GM19397 (cell line): ENCODE results near the gene RNF38.
A peak's percentile ranks its signal among the peaks of the same experiment; 100 is the strongest.
"Not testable (repeated sequence)": the region's sequence is repeated elsewhere in the genome, so short reads cannot be mapped to it uniquely, and the experiment has no call there.

Source experiments
- ATAC-seq: cut with Tn5 transposase; IDR thresholded peaks from one replicate; pipeline ENCODE4 v1.9.1; 2021; ENCODE audit warnings: mild to moderate bottlenecking, moderate library complexity; ENCODE audit not compliant: unreplicated experiment

RNF38 gene

GRCh38 chr9:36407122-36407723, 7.2 kb upstream of the RNF38 start:
- ATAC-seq: no peak

DNA sequence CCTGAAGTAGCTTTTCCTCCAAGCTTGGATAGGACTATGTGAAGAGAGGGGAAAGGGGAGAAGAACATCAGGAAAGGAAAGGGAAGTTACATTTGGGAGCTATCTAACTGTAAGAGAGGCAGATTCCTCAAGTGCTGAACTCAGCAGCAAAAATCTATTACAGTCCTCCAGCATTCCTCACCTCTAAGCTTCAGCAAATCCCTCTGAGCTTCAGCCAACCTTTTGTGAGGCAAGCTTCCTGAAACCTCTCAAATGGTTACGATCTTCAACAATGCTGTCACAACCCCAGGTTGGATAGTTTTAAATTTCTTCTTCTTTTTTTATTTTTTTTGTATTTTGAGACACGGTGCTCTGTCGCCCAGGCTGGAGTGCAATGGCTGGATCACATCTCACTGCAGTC, 2.5 kb upstream of the RNF38 start:
- no peak for ATAC-seq

DNA sequence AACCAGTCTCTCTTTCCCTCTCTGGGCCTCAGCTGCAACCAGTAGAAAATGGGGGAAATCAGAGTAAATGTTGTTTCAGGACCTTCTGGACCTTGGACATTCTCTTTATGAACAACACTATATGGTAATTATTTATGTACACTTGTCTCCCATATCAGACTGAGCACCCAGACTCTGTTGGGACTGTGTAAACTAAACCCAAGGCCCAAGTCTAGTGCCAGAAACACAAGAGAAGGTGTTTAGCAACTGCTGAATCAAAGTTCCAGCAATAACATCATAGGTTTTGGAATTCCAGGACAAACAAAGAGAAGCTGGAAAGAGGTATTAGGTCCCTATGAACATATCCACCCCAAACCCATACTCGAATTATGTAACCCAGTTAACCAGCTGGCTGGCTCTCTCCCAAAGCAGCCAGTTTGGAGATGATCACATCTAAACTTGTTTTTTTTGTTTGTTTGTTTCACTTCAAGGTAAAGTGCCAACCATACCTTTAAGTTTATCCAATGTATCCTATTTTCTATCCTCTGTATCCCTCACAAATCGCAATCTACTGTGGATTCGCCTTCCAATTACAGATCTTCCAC, 1.9 kb upstream of the RNF38 start:
- no peak for ATAC-seq

DNA sequence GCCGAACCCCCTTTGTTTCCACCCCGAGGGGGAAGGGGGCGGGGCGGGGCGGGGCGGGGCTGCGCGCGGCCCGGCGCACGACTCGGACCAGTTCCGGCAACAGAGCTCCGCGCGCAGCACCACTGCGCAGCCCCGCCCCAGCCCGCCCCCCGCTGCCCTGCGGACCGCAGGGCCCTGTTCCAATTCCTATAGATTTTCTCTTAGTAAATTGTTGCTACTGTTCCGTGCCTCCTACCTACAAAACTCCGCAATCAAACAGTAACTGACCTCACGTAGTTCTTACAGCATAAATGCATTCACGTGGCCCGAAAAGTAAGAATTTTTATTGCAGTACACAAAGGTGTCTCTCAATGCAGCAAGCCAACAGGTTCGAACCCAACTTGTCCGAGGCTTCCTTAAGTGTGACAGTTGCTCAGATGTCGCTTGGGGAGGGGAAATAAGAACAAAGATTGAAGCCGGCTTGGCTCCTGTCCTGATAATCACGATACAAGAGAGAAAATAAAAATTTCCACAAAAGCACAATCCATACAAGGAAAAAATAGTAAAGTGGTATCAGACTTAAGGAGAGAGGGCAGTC, 1.2 kb upstream of the RNF38 start:
- peak; percentile 72 for ATAC-seq

GRCh38 chr9:36400332-36401163, 479 bp upstream of the RNF38 start:
- ATAC-seq: peak; percentile 80

- no peak for ATAC-seq
These were observed 1.3 kb downstream of the RNF38 start for GRCh38 chr9:36398745-36399144.

- ATAC-seq: no peak
These were observed 3.1 kb downstream of the RNF38 start for GRCh38 chr9:36396985-36397384.

- no peak for ATAC-seq
These were observed 7.6 kb downstream of the RNF38 start for GRCh38 chr9:36392489-36392888.

- ATAC-seq: no peak
These were observed 10.5 kb downstream of the RNF38 start for GRCh38 chr9:36389590-36389989.

DNA sequence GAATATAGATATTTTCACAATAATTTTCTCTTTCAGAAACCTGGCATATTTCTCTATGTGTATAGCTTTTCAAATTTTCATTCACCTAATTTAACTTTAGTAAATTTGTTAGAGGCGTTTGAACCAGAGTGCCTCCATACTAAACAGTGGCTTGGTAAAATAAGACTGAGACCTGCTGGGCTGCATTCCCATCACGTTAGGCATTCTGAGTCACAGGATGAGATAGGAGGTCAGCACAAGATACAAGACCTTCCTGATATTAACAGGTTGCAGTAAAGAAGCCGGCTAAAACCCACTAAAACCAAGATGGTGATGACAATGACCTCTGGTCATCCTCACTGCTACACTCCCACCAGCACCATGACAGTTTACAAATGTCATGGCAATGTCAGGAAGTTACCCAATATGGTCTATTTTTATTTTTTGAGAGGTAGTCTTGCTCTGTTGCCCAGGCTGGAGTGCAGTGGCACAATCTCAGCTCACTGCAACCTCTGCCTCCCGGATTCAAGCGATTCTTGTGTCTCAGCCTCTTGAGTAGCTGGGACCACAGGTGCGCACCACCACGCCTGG, 13.6 kb downstream of the RNF38 start:
- ATAC-seq: not testable (repeated sequence)

DNA sequence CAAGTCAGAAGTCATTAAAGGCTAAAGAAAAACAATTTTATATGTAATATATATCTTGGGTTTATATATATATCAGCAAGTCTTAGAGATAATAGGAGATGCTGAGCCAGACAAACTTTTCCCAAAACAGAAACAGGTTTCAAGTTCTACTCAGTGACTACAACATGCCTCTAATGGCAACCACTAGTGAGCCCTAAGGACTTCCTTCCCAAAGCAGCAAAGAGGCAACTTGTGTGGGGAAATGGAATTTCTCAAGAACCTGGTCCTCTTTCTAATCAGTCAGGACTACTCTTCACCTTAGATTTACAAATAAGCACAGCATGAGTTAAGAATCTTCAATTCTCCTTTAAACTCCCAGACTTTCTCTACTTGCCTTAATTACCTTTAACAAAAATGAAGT, 17.6 kb downstream of the RNF38 start:
- no peak for ATAC-seq

GRCh38 chr9:36364577-36364976, 35.5 kb downstream of the RNF38 start:
- no peak for ATAC-seq

- ATAC-seq: no peak
These were observed 36.6 kb downstream of the RNF38 start for GRCh38 chr9:36363448-36363847.

GRCh38 chr9:36358486-36358885, 41.6 kb downstream of the RNF38 start:
- no peak for ATAC-seq

- no peak for ATAC-seq
These were observed 42.4 kb downstream of the RNF38 start for GRCh38 chr9:36357639-36358038.

DNA sequence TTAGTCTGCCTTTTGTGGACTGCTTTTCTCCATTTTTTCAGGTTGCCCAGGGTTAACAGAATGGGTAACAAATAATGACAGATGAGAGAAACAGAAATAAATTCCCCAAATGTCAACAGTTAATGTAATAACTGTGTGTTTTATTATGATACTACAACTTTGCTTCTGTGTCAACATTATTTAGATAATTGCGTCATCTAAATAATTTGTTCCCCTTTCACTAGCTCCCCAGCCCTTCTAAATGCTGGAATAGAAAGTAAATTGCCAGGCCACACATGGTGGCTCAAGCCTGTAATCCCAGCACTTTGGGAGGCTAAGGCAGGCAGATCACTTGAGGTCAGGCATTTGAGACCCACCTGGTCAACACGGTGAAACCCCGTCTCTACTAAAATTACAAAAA, 53.5 kb downstream of the RNF38 start:
- no peak for ATAC-seq

GRCh38 chr9:36345103-36345846, 54.8 kb downstream of the RNF38 start:
- ATAC-seq: no peak

GRCh38 chr9:36341936-36342577, 58.0 kb downstream of the RNF38 start:
- ATAC-seq: no peak

- ATAC-seq: no peak
These were observed 62.2 kb downstream of the RNF38 start for GRCh38 chr9:36337865-36338264.

DNA sequence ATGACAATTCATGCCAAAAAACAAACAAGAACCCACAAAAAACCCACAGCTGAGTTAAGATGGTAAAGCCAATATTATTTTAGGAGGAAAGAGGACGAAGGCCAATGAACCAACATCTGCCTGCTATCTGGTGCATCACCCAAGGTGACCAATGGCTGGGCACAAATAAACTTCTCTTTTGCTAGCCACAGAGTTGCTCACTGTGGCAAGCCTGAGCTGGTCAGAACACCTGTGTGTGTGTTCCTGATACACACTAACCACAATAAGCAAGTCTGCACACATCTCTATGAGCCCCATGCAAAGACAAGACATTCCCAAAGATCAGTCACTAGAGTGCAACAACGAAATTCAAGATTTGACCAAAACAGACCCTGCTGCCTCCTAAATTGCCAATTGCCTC, 63.1 kb downstream of the RNF38 start:
- ATAC-seq: no peak
